GM12878 (cell line): Measurements from ENCODE around the gene UNC45B. TPM values are rescaled to one million over a fixed set of nuclear protein-coding genes. Genes with fewer than 3 reads are reported as not detected.

Experiments
- ATAC-seq: fragments of 200-7000 bp; cut with Tn5 transposase; 3 replicates; pipeline ENCODE4 v1.9.1; 2020; ENCODE audit warnings: mild to moderate bottlenecking, moderate library complexity
- BruUV-seq: library from RNA; stranded (reverse); fragments of 400-500 nt; replicated peaks from 2 replicates; lab custom pipeline; 2021; lab: Mats Ljungman, UMichigan
- CTCF ChIA-PET: fragments of 300-600 bp; sonication (Branson Sonifier 250); formaldehyde crosslinking; extraction: SDS; loops from one replicate; lab custom pipeline; 2021; ENCODE audit warnings: inconsistent platforms; lab: Yijun Ruan, JAX
- POLR2A ChIA-PET: fragments of 350-600 bp; formaldehyde crosslinking; extraction: SDS; loops from one replicate; lab custom pipeline; 2021; ENCODE audit warnings: inconsistent platforms; lab: Charles Lee
- RAD21 ChIA-PET: fragments of 300-600 bp; sonication (Branson Sonifier 250); formaldehyde crosslinking; loops from one replicate; lab custom pipeline; 2023; ENCODE audit warnings: antibody characterized with exemption; ENCODE audit not compliant: unreplicated experiment; lab: Charles Lee
- SMC1A ChIA-PET: fragments of 300-600 bp; sonication (Branson Sonifier 250); formaldehyde crosslinking; loops from one replicate; lab custom pipeline; 2023; ENCODE audit not compliant: unreplicated experiment, uncharacterized antibody; lab: Charles Lee
- DNase-seq: peaks from one replicate; pipeline ENCODE4 v3.0.0-alpha.2; 2011; ENCODE audit warnings: low read depth, low spot score
- FAIRE-seq: peaks from 3 replicates; lab custom pipeline; 2011; peaks lifted over from hg19 to GRCh38; lab: Jason Lieb, UNC
- H2AFZ ChIP-seq: 2 replicates; pipeline ENCODE4 v1.6.0; 2011; ENCODE audit warnings: low read depth, low read length, control low read depth; ENCODE audit not compliant: control insufficient read depth
- H3K27ac ChIP-seq: 2 replicates; pipeline ENCODE4 v1.5.1; 2011; ENCODE audit warnings: control low read depth; ENCODE audit not compliant: control insufficient read depth, insufficient read depth
- H3K27me3 ChIP-seq, 2 experiments: replicated peaks in 1 of 2; 2 replicates each; pipeline versions ENCODE4 v1.6.0 to v1.6.1; 2011; ENCODE audit warnings: low read length in 1 of 2; ENCODE audit not compliant: control insufficient read depth in 2 of 2, insufficient read depth in 2 of 2
- H3K36me3 ChIP-seq, 2 experiments: 2 replicates each; pipeline ENCODE4 v1.5.1; 2011; ENCODE audit warnings: low read length in 1 of 2; ENCODE audit not compliant: control insufficient read depth in 2 of 2, insufficient read depth in 2 of 2
- H3K4me1 ChIP-seq: 2 replicates; pipeline ENCODE4 v1.6.1; 2011; ENCODE audit warnings: mild to moderate bottlenecking, low read length, moderate library complexity, mixed read lengths; ENCODE audit not compliant: control insufficient read depth, insufficient read depth
- H3K4me2 ChIP-seq: 2 replicates; pipeline ENCODE4 v1.6.0; 2011; ENCODE audit warnings: control low read depth; ENCODE audit not compliant: control insufficient read depth, insufficient read depth
- H3K4me3 ChIP-seq: fragments of 200-600 bp; sonication (generic); 2 replicates; pipeline ENCODE4 v1.5.1; 2016
- H3K79me2 ChIP-seq: 2 replicates; pipeline ENCODE4 v1.6.0; 2011; ENCODE audit warnings: low read length; ENCODE audit not compliant: control insufficient read depth, insufficient read depth
- H3K9ac ChIP-seq: 2 replicates; pipeline ENCODE4 v1.8.0; 2011; ENCODE audit warnings: low read length, control low read depth, mixed read lengths; ENCODE audit not compliant: control insufficient read depth, insufficient read depth
- H3K9me3 ChIP-seq: replicated peaks from 3 replicates; pipeline ENCODE4 v1.5.1; 2011; ENCODE audit warnings: mild to moderate bottlenecking, low read length; ENCODE audit not compliant: control insufficient read depth, insufficient read depth
- H4K20me1 ChIP-seq: 2 replicates; pipeline ENCODE4 v1.6.0; 2011; ENCODE audit not compliant: control insufficient read depth, insufficient read depth
- ASH2L ChIP-seq: fragments of 300-600, 200-600 bp; sonication (generic); IDR thresholded peaks from 2 replicates; pipeline ENCODE4 v1.6.1; 2017; ENCODE audit warnings: low read depth, mild to moderate bottlenecking, borderline replicate concordance
- CBX3 ChIP-seq: fragments of 200-600 bp; sonication (generic); IDR thresholded peaks from 2 replicates; pipeline ENCODE4 v1.6.1; 2016; ENCODE audit warnings: low read depth, borderline replicate concordance
- EGR1 ChIP-seq, 2 experiments: IDR thresholded peaks; 1 replicate in 1 of 2; 2 replicates in 1 of 2; pipeline ENCODE4 v1.6.1; 2011 to 2012; ENCODE audit warnings: low read depth in 2 of 2, low read length in 2 of 2, borderline replicate concordance in 1 of 2, mild to moderate bottlenecking in 1 of 2, moderate library complexity in 1 of 2
- GATAD2B ChIP-seq: fragments of 450-650 bp; conservative IDR thresholded peaks from 2 replicates; pipeline ENCODE4 v1.6.1; 2017; ENCODE audit warnings: low read depth, mild to moderate bottlenecking, moderate library complexity
- JUND ChIP-seq: IDR thresholded peaks from 2 replicates; pipeline ENCODE4 v1.6.1; 2012; ENCODE audit warnings: low read depth, mild to moderate bottlenecking, low read length, improper control_type of control experiment, moderate library complexity
- NFIC ChIP-seq: IDR thresholded peaks from 2 replicates; pipeline ENCODE4 v1.6.1; 2012; ENCODE audit warnings: low read depth, mild to moderate bottlenecking, inconsistent platforms, low read length, moderate library complexity
- NFYB ChIP-seq: IDR thresholded peaks from 2 replicates; pipeline ENCODE4 v1.6.1; 2011; ENCODE audit warnings: low read depth, mild to moderate bottlenecking, low read length, improper control_type of control experiment, moderate library complexity; ENCODE audit not compliant: insufficient read depth
- PAX5 ChIP-seq: IDR thresholded peaks from 2 replicates; pipeline ENCODE4 v1.6.1; 2011; ENCODE audit warnings: low read depth, low read length, borderline replicate concordance
- RFX5 ChIP-seq: IDR thresholded peaks from 2 replicates; pipeline ENCODE4 v1.6.1; 2011; ENCODE audit warnings: low read depth, low read length, improper control_type of control experiment
- SMAD5 ChIP-seq: IDR thresholded peaks from 2 replicates; pipeline ENCODE4 v1.6.1; 2016; ENCODE audit warnings: antibody characterized with exemption, low read depth
- SP1 ChIP-seq: IDR thresholded peaks from one replicate; pipeline ENCODE4 v1.6.1; 2011; ENCODE audit warnings: low read depth, low read length
- SPI1 ChIP-seq: IDR thresholded peaks from 2 replicates; pipeline ENCODE4 v1.6.1; 2011; ENCODE audit warnings: low read depth, mild to moderate bottlenecking, low read length, moderate library complexity, borderline replicate concordance; ENCODE audit not compliant: insufficient read depth
- SREBF2 ChIP-seq: IDR thresholded peaks from 2 replicates; pipeline ENCODE4 v1.6.1; 2012; ENCODE audit warnings: mild to moderate bottlenecking, low read length
- SUZ12 ChIP-seq: fragments of 200-600 bp; sonication (generic); IDR thresholded peaks from one replicate; pipeline ENCODE4 v1.6.1; 2018; ENCODE audit warnings: antibody characterized with exemption, mild to moderate bottlenecking; ENCODE audit not compliant: unreplicated experiment
- YY1 ChIP-seq: IDR thresholded peaks from 2 replicates; pipeline ENCODE4 v1.6.1; 2011; ENCODE audit warnings: low read depth, mild to moderate bottlenecking, low read length
- ZNF24 ChIP-seq: fragments of 450-650 bp; IDR thresholded peaks from 2 replicates; pipeline ENCODE4 v1.6.1; 2017; ENCODE audit warnings: antibody characterized with exemption, mild to moderate bottlenecking
- WGBS: methylation state at CpG from one replicate; pipeline ENCODE4 v1.1.6; 2016; ENCODE audit warnings: low lambda C conversion rate; ENCODE audit not compliant: insufficient replicate concordance, insufficient coverage; ENCODE audit errors: missing lambda C conversion rate; 5-methylcytosine and 5-hydroxymethylcytosine counted together
- in situ Hi-C: fragments of 300-500 bp; cut with MboI; formaldehyde crosslinking; loops from 9 replicates; pipeline ENCODE4 v1.14.3; 2018; ENCODE audit warnings: mixed read lengths
- intact Hi-C: fragments of 100-400 bp; cut with micrococcal nuclease; formaldehyde crosslinking; loops from one replicate; pipeline ENCODE4 v1.14.2; 2022; ENCODE audit not compliant: unreplicated experiment
- polyA plus RNA-seq, 11 experiments: library from polyadenylated mRNA; depleted of rRNA in 4 of 11; unstranded in 6 of 11; stranded (reverse) in 5 of 11; fragments of >200 nt; fragmentation: Nextera tagmentation in 4 of 11; fragmentation: Illumina TruSeq in 1 of 11; extraction: Ambion mirVana in 4 of 11; extraction: Trizol in 1 of 11; gene quantifications; 1 replicate in 1 of 11; 2 replicates in 10 of 11; pipeline versions ENCODE4 v1.2.1 to v1.2.3, GENCODE V29; 2011 to 2016; ENCODE audit warnings: inconsistent platforms in 2 of 11, missing spikeins in 2 of 11, low read depth in 1 of 11
- total RNA-seq, 4 experiments: library from RNA; depleted of rRNA in 3 of 4; stranded (reverse); fragments of >200 nt in 3 of 4; fragmentation: Illumina TruSeq in 1 of 4; extraction: Trizol in 1 of 4; gene quantifications; 2 replicates each; pipeline versions ENCODE4 v1.2.1 to v1.2.3, GENCODE V29; 2013 to 2021
- TF ChIP-seq, protein P1 (sequence below): fragments of 450-650 bp; IDR thresholded peaks from 2 replicates; pipeline ENCODE4 v1.6.1; 2014; ENCODE audit warnings: mild to moderate bottlenecking
- TF ChIP-seq, protein P2 (sequence below): fragments of 450-650 bp; IDR thresholded peaks from 2 replicates; pipeline ENCODE4 v1.6.1; 2017; ENCODE audit warnings: low read depth, mild to moderate bottlenecking, moderate library complexity

The UNC45B gene
- total and polyA plus RNA-seq, 10 of the 15 experiments (the other 5 are each of a cell fraction or from before 2014, with no cell fraction given): 0.03 TPM; not detected in 9

DNA sequence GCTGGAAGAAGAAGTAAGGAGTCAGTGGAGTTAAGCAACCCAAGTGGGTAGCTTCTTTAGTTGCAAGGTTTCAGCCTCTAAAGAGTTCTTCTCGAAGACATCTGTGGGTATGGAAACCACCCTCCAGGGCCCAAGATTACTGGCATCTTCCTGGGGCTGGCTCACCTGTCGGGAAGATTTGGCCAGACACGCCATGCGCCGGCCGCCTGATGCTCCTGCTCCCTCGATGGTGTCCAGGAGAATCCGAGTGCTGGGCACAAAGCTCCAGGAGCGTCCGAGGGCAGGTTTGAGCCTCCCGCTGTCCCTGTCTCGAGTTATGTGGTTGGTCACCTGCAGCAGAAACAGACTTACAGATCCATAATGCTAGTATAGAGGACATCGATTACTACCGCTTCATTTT, 46.6 kb upstream of the UNC45B start (continued):
- TF ChIP-seq GATAD2B (no peak), RFX5 (no peak)
- TF ChIP-seq, protein P1, sequence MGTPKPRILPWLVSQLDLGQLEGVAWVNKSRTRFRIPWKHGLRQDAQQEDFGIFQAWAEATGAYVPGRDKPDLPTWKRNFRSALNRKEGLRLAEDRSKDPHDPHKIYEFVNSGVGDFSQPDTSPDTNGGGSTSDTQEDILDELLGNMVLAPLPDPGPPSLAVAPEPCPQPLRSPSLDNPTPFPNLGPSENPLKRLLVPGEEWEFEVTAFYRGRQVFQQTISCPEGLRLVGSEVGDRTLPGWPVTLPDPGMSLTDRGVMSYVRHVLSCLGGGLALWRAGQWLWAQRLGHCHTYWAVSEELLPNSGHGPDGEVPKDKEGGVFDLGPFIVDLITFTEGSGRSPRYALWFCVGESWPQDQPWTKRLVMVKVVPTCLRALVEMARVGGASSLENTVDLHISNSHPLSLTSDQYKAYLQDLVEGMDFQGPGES: no peak

DNA sequence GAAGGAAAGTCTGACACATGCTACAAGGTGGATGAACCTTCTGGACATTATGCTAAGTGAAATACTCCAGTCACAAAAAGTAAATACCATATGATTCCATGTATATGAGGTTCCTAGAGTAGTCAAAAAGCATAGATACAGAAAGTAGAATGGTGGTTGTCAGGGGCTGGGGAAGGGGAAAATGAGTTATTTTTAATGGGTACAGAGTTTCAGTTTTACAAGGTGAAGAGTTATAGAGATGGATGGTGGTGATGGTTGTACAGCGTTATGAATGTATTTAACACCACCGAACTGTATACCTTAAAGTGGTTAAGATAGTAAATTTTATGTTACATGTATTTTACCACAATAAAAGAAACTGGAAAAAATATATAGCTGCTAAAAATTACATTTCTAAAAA, 45.9 kb upstream of the UNC45B start:
- no peaks in the 10 kb centered on the region for H4K20me1 ChIP-seq
- ChIA-PET POLR2A (no interaction called here), SMC1A (no interaction called here), RAD21 (no interaction called here), CTCF (no interaction called here)
- no peaks in the 10 kb centered on the region for H3K27me3 ChIP-seq
- no peak for ATAC-seq
- no peak overlapping the region for H3K4me3 ChIP-seq
- no peak for FAIRE-seq
- 97% methylated on average over 2 of the region's 2 CpGs for WGBS
- no peak overlapping the region for H3K9ac ChIP-seq
- in situ Hi-C loops (loop anchor here (25.0 kb wide), 1 partner anchor 889 kb away; no protein-coding TSS in a partner anchor), intact Hi-C loops (no loop called here)
- H3K27ac ChIP-seq: no peak overlapping the region
- no peak overlapping the region for H2AFZ ChIP-seq
- TF ChIP-seq SMAD5 (no peak), SUZ12 (no peak), YY1 (no peak), SP1 (no peak), NFIC (no peak), ZNF24 (no peak), CBX3 (no peak), NFYB (no peak), JUND (no peak), PAX5 (no peak), SREBF2 (no peak), ASH2L (no peak), EGR1 (IDR thresholded peaks at IDR 0.05; ENCODE audit: borderline replicate concordance in 1 of 2, low read depth in 2 of 2, low read length in 2 of 2) (no peak), SPI1 (no peak)
- TF ChIP-seq, protein P2, sequence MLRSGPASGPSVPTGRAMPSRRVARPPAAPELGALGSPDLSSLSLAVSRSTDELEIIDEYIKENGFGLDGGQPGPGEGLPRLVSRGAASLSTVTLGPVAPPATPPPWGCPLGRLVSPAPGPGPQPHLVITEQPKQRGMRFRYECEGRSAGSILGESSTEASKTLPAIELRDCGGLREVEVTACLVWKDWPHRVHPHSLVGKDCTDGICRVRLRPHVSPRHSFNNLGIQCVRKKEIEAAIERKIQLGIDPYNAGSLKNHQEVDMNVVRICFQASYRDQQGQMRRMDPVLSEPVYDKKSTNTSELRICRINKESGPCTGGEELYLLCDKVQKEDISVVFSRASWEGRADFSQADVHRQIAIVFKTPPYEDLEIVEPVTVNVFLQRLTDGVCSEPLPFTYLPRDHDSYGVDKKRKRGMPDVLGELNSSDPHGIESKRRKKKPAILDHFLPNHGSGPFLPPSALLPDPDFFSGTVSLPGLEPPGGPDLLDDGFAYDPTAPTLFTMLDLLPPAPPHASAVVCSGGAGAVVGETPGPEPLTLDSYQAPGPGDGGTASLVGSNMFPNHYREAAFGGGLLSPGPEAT: no peak
- H3K4me2 ChIP-seq: no peak overlapping the region
- H3K36me3 ChIP-seq: peaks cover 9 to 27% of the 10 kb centered on the region in 2 experiments
- H3K9me3 ChIP-seq: no peaks in the 10 kb centered on the region
- no peaks in the 10 kb centered on the region for H3K4me1 ChIP-seq
- no TSS peak for BruUV-seq
- H3K79me2 ChIP-seq: no peaks in the 10 kb centered on the region
- DNase-seq: no peak
